ENCODE results near the gene ZNF24. TPM values are rescaled to one million over a fixed set of nuclear protein-coding genes. Genes with fewer than 3 reads are reported as not detected.
A peak's percentile ranks its signal among the peaks of the same experiment; 100 is the strongest.

Gene ZNF24
- total RNA-seq: 55.3 to 61.4 TPM (median 58.0 TPM) in 3 replicates

DNA sequence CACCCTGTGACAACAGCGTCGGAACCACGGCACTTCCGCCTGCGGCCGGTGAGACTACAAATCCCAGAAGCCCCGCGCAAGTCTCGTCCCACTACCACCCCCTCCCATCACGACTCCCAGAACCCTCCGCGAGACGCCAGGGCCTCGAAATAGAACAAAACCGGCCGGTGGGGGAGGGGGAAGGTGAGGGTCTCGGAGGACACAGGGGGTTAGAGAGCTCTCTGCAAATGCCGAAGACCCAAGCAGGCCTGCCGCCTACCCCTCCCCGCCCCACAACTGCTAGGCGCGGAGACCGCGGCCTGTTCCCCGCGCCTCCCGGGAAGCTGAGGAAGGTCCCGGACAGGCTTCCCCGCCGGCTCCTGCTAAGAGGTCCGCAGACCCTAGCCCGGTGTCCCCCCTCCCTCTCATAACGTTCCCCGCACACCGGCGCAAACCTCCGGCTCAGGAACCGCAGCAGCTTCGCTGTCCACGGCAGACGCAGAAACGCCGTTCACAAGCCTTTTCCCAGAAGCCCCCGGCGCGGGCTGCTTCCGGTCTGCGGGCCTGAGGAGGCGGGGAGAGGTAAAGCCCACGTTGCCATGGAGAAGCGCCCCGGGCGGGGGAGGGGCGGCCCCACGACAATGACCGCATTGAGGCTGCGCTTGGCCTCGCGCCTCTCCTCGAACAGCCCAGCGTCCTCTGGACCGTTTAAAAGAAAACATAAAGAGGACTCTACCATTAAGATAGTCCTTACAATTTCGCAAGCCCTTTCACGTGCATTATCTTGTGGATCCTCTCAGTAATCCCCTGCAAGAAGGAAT is at the start of gene ZNF24:
Gene ZNF24 (minus strand): TSS at position 485 of the 800 bp plus-strand sequence. CDS start 3,770 bp downstream, outside the sequence.
- peak within 1 kb of the TSS; percentile 95 for H3K27ac Mint-ChIP-seq
- no peaks in the 10 kb centered on the region for H3K27me3 Mint-ChIP-seq (ENCODE audit: low read depth)
- peak within 1 kb of the TSS; percentile 97 for H3K4me3 Mint-ChIP-seq
- no peaks in the 10 kb centered on the region for H3K9me3 Mint-ChIP-seq
- DNase-seq (ENCODE audit: low spot score in 2 of 2, unreplicated experiment in 2 of 2): peak; percentile 88 to 96
- TF ChIP-seq CTCF (IDR thresholded peaks at IDR 0.05; ENCODE audit: unreplicated experiment): no peak
- peaks cover 25% of the 10 kb centered on the region for H3K4me1 Mint-ChIP-seq
- peaks cover 4% of the 10 kb centered on the region for H3K36me3 Mint-ChIP-seq

GRCh38 chr18:35393716-35394115 is 49.5 kb upstream of the ZNF24 start:
- H3K27ac Mint-ChIP-seq: no peak overlapping the region
- H3K27me3 Mint-ChIP-seq (ENCODE audit: low read depth): peaks cover 6% of the 10 kb centered on the region
- peaks cover 5% of the 10 kb centered on the region for H3K9me3 Mint-ChIP-seq
- DNase-seq (ENCODE audit: low spot score in 2 of 2, unreplicated experiment in 2 of 2): no peak
- H3K4me3 Mint-ChIP-seq: no peak overlapping the region
- H3K4me1 Mint-ChIP-seq: no peaks in the 10 kb centered on the region
- H3K36me3 Mint-ChIP-seq: peaks cover 2% of the 10 kb centered on the region
- no peak for TF ChIP-seq CTCF (IDR thresholded peaks at IDR 0.05; ENCODE audit: unreplicated experiment)

DNA sequence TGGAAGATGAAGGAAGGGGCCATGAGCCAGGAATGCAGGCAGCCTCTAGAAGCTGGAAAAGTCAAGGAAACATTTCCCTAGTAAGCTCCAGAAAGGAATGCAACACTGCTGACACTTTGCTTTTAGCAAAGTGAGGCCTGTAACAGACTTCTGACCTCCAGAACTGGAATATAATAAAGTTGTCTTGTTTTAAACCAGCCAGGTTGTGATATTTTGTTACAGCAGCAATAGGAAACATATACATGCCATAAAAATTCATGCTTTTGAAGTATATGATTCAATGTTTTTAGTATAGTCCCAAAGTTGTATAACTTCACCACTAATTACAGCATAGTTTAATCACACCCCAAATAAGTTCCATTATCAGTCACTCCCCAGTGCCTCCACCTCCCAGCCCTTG is 48.2 kb upstream of the ZNF24 start:
- TF ChIP-seq CTCF (IDR thresholded peaks at IDR 0.05; ENCODE audit: unreplicated experiment): no peak
- H3K27me3 Mint-ChIP-seq (ENCODE audit: low read depth): peaks cover 15% of the 10 kb centered on the region
- H3K4me3 Mint-ChIP-seq: no peak overlapping the region
- H3K4me1 Mint-ChIP-seq: no peaks in the 10 kb centered on the region
- no peak overlapping the region for H3K27ac Mint-ChIP-seq
- peaks cover 2% of the 10 kb centered on the region for H3K36me3 Mint-ChIP-seq
- peaks cover 5% of the 10 kb centered on the region for H3K9me3 Mint-ChIP-seq
- no peak for DNase-seq (ENCODE audit: low spot score in 2 of 2, unreplicated experiment in 2 of 2)

DNA sequence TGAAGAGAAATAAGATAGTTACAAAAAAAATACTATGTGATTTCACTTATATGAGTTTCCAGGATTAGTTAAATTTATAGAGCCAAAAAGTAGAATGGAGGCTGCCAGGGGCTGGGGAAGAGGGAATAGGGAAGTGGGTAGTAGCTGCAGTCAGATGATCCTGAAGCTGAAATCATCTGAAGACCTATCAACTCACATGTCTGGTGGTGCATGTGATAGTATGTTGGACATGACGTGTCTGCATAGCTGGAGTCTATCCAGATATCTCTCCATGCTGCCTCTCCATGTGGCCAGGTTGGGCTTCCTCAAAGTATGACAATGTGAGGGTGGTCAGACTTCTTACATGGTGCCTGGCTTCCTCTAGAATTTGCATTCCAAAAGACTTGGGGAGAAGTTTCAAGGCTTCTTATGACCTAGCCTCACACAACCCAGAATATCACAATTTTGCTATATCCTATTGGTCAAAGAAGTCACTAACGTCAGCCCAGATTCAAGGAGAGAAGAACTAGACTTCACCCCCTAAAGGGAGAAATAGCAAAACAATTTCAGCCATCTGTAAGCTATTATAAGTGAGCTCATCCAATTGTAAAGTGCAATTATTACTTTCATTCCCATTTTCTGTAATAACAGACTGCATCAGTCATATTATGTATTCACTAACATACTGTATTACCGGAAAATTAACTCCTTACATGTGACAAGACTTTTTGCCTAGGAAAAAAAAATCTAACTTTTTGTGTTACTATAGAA is 46.9 kb upstream of the ZNF24 start:
- DNase-seq (ENCODE audit: low spot score in 2 of 2, unreplicated experiment in 2 of 2): no peak
- H3K27ac Mint-ChIP-seq: no peak overlapping the region
- no peaks in the 10 kb centered on the region for H3K4me1 Mint-ChIP-seq
- TF ChIP-seq CTCF (IDR thresholded peaks at IDR 0.05; ENCODE audit: unreplicated experiment): no peak
- peaks cover 17% of the 10 kb centered on the region for H3K27me3 Mint-ChIP-seq (ENCODE audit: low read depth)
- H3K4me3 Mint-ChIP-seq: no peak overlapping the region
- H3K36me3 Mint-ChIP-seq: peaks cover 2% of the 10 kb centered on the region
- H3K9me3 Mint-ChIP-seq: peaks cover 5% of the 10 kb centered on the region

DNA sequence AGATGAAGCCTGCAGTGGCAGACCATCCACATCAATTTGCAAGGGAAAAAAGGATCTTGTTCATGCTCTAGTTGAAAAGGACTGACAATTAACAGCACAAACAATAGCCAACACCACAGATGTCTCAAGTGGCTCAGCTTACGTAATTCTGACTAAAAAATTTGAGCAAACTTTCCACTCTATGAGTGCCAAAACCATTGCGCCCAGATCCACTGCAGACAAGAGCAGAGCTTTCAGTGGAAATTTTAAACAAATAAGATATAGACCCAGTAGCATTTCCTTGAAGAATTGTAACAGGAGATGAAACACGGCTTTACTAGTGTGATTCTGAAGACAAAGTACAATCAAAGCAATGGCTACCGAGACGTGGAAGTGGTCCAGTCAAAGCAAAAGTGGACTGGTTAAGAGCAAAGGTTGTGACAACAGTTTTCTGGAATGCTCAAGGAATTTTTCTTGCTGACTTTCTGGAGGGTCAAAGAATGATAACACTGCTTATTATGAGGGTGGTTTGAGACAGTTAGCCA is 44.9 kb upstream of the ZNF24 start:
- Mint-ChIP-seq H3K27me3 (ENCODE audit: low read depth) (peaks cover 21% of the 10 kb centered on the region), H3K9me3 (peaks cover 5% of the 10 kb centered on the region), H3K4me3 (no peak overlapping the region), H3K36me3 (peaks cover 2% of the 10 kb centered on the region), H3K4me1 (no peaks in the 10 kb centered on the region), H3K27ac (no peak overlapping the region)
- TF ChIP-seq CTCF (IDR thresholded peaks at IDR 0.05; ENCODE audit: unreplicated experiment): no peak
- DNase-seq (ENCODE audit: low spot score in 2 of 2, unreplicated experiment in 2 of 2): no peak
